ENCODE measurements around the gene CDH13. TPM values are rescaled to one million over a fixed set of nuclear protein-coding genes. Genes with fewer than 3 reads are reported as not detected.

CDH13 gene
- total and polyA plus RNA-seq, 2 donors (not counting 3 experiments of a cell fraction or from before 2014, with no cell fraction given): 96.6 to 124 TPM

- dilution Hi-C loops (cut with MboI; ENCODE audit: extremely low pct_ligation_motif_present, low sequenced_read_pairs): no loop called here
- no peak for DNase-seq (ENCODE audit: low read depth, low spot score)
- no peak for FAIRE-seq
These were observed 645.3 kb downstream of the CDH13 start for GRCh38 chr16:83271970-83272575.

More at GRCh38 chr16:83271970-83272575, 645.3 kb downstream of the CDH13 start:
- Histone ChIP-seq H3K4me2 (ENCODE audit: insufficient read depth, low read length) (no peak overlapping the region), H3K79me2 (ENCODE audit: control insufficient read depth, insufficient read depth, low read length) (no peaks in the 10 kb centered on the region), H3K4me1 (ENCODE audit: control insufficient read depth, extremely low read depth, insufficient read depth, low read length) (no peaks in the 10 kb centered on the region), H3K9me1 (replicated peaks; ENCODE audit: control insufficient read depth, extremely low read depth, insufficient read depth, low read length) (no peaks in the 10 kb centered on the region), H3K4me3 (replicated peaks in 1 of 3; ENCODE audit: insufficient read depth in 1 of 3, low read depth in 1 of 3, low read length in 3 of 3) (no peak overlapping the region), H3K9ac (replicated peaks; ENCODE audit: extremely low read depth, insufficient read depth, low read length) (no peak overlapping the region), H3K9me3 (replicated peaks; ENCODE audit: control insufficient read depth, insufficient read depth, low read length) (no peaks in the 10 kb centered on the region), H3K36me3 (ENCODE audit: control insufficient read depth in 2 of 2, extremely low read depth in 1 of 2, insufficient read depth in 2 of 2, low read length in 2 of 2) (no peaks in the 10 kb centered on the region), H3K27ac (ENCODE audit: insufficient read depth, low read depth, low read length) (no peak overlapping the region), H3K27me3 (ENCODE audit: control insufficient read depth in 2 of 2, insufficient read depth in 2 of 2, low read length in 2 of 2) (no peaks in the 10 kb centered on the region), H4K20me1 (replicated peaks; ENCODE audit: control insufficient read depth, extremely low read depth, insufficient read depth, low read length) (no peaks in the 10 kb centered on the region), H2AFZ (ENCODE audit: low read depth, low read length) (no peak overlapping the region)
- TF ChIP-seq EZH2 (IDR thresholded peaks at IDR 0.05; ENCODE audit: borderline replicate concordance, low read depth, low read length, severe bottlenecking) (no peak), FOS (IDR thresholded peaks at IDR 0.05; ENCODE audit: borderline replicate concordance, insufficient read depth, low read length) (no peak), MYC (IDR thresholded peaks at IDR 0.05; ENCODE audit: low read depth, low read length) (no peak), POLR2AphosphoS5 (IDR thresholded peaks at IDR 0.05; ENCODE audit: insufficient read depth, low read depth, low read length) (no peak), CTCF (IDR thresholded peaks at IDR 0.05; ENCODE audit: extremely low read depth in 1 of 2, insufficient read depth in 1 of 2, low read depth in 1 of 2, low read length in 2 of 2) (no peak), MAX (IDR thresholded peaks at IDR 0.05; ENCODE audit: insufficient read depth, insufficient read length) (no peak), GATA2 (IDR thresholded peaks at IDR 0.05; ENCODE audit: insufficient read depth, insufficient read length, low read depth, low read length) (no peak), POLR2A (IDR thresholded peaks at IDR 0.05; ENCODE audit: low read depth, low read length) (no peak), JUN (IDR thresholded peaks at IDR 0.05; ENCODE audit: borderline replicate concordance, insufficient read depth, insufficient read length, low read depth) (no peak)
- ChIA-PET CTCF (interaction anchor here (1.1 kb wide), 1 partner anchor 1009 kb away, joined by 3 read pairs; no protein-coding TSS in a partner anchor), POLR2A (no interaction called here)
- intact Hi-C loops (cut with micrococcal nuclease): no loop called here
- no TSS peak for BruUV-seq (replicated peaks)

All from endothelial cell of umbilical vein (primary cell).